Keratinocyte (primary cell): Measurements from ENCODE around the gene EPHB2.

Experiments
- CTCF ChIP-seq, 3 experiments: IDR thresholded peaks in 1 of 3; conservative IDR thresholded peaks in 1 of 3; optimal IDR thresholded peaks in 1 of 3; 2 replicates in 2 of 3; 3 replicates in 1 of 3; pipeline versions ENCODE3 to v1.5.1; 2011; ENCODE audit warnings: low read length in 3 of 3, mild to moderate bottlenecking in 3 of 3, moderate library complexity in 2 of 3, control low read depth in 1 of 3, inconsistent platforms in 1 of 3; ENCODE audit not compliant: insufficient read depth in 2 of 3; ENCODE audit errors: extremely low read depth in 1 of 3
- EZH2 ChIP-seq: IDR thresholded peaks from one replicate; pipeline ENCODE4 v1.6.1; 2012; ENCODE audit warnings: inconsistent platforms, mild to moderate bottlenecking, low read length, moderate library complexity

- TF ChIP-seq CTCF (optimal IDR thresholded peaks at IDR 0.05 in 1 of 3, IDR thresholded peaks at IDR 0.05 in 1 of 3, conservative IDR thresholded peaks at IDR 0.05 in 1 of 3; ENCODE audit: extremely low read depth in 1 of 3, insufficient read depth in 2 of 3, low read length in 3 of 3) (no peak), EZH2 (no peak)
Measured at GRCh38 chr1:22761101-22761500, 50.5 kb downstream of the EPHB2 start.
